ENCODE results near the gene G6PC3.

GRCh38 chr17:44105483-44105882 is 34.9 kb downstream of the G6PC3 start:
- no peak for TF ChIP-seq CTCF (IDR thresholded peaks at IDR 0.05)
- TF ChIP-seq POLR2A (IDR thresholded peaks at IDR 0.05) = no peak

Data from lower leg skin (tissue), 3 donors.